Left cardiac atrium (tissue), 4 donors: ENCODE results near the gene FAM89B. TPM values are rescaled to one million over a fixed set of nuclear protein-coding genes. Genes with fewer than 3 reads are reported as not detected.

Source experiments
- ATAC-seq, 2 donors: fragments of 200-7000 bp; cut with Tn5 transposase; one replicate each; pipeline ENCODE4 v1.9.1; 2020; ENCODE audit warnings: mild to moderate bottlenecking in 2 of 2, moderate library complexity in 2 of 2
- DNase-seq: peaks from one replicate; pipeline ENCODE4 v3.0.0-alpha.2; 2020
- intact Hi-C, 2 donors: fragments of 100-400 bp; cut with DNase I; formaldehyde crosslinking; loops; one replicate each; pipeline versions ENCODE4 v1.14.1 to v1.15.1; 2022 to 2023
- total RNA-seq, 2 donors: library from RNA; stranded (reverse); fragmentation: NEBNext Ultra II Directional; extraction: Animal tissue kit (Norgen Biotek cat#: 25700); gene quantifications; one replicate each; pipeline ENCODE4 v1.2.1, GENCODE V29; 2021
- donor health status: DM: no; HTN: yes; CAD: no.
- donor health status: DM: no; HTN: yes; CAD: no; lungs with severe emphysema.
- donor health status: DM: yes; HTN: yes; CAD: no.
- donor health status: Dilated cardiomyopathy.

FAM89B gene
- total RNA-seq, 2 donors from 2014 or later = 33.5 to 34.5 TPM

DNA sequence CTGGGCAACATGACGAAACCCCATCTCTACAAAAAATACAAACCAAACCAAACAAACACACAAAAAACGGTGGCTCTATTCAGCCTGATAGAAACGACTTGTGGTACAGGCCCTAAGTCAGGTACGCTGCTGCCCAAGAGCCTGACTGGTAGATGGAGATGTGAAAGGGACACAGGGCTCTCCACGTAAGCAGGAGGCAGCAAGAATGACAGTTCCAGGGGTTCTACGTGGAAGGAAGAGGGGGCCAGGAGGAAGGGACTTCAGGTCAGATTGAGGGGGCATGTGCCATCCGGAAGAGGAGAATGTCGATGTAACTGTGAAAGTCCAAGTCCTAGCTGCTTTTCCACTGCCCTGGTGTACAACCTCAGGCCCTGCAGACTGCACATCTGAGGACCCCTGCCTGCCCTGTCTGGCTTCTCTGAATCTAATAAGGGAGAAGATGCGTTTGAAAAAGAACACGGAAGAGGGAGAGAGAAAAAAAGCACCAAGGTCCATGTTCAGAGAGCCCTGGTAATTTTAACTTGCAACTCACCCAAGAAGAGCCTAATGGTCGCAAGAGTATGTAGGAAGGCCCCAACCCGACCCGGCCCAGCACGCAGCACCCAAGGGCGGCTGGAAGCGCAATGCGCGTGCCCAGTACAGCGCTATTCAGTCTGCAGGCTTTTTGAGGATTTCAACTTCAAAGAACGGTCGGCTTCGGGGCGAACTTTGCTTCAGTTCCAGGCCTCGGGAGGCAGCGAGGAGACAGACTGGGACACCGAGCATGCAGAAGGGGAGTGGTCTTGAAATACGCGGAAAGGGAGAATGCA is 3.0 kb upstream of the FAM89B start:
- peak; percentile 16 to 21 for ATAC-seq
- intact Hi-C loops = no loop called here
- no peak for DNase-seq

DNA sequence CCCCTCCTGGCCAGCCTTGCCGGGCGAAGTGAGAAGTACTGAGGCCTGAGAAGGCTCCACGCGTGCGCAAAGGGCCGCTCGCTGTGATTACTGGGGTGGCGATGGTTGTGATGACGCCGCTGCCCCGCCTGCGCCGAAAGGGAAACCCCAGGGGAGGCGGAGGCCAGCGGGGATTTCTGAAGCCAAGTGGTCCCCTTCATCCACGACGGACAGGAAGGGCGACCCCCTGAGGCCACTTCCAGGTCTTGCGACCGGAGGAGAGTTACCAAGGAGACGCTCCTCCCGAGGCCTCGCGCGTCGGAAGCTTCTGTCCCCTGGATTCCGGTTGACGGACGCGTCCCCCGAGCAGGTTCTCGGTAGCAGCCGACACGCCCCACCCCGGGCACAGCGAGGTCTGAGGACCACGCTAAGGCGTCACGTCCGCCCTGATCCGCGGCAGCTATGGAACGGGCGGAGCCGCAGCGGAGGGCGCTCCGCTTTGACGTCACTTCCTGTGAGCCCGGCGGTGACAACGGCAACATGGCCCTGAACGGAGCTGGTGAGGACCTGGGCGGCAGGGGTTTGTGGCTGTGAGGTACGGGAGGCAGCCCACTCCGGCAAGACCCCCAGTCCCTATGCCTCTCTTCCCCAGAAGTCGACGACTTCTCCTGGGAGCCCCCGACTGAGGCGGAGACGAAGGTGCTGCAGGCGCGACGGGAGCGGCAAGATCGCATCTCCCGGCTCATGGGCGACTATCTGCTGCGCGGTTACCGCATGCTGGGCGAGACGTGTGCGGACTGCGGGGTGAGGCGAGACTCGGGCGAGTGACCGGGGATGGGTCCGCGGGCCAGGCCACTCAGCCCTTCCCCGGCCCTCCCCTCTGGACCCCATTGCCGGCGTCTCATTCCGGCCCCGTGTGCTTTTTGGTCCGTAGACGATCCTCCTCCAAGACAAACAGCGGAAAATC is 2.1 kb upstream of the FAM89B start, which contains the start of gene ZNRD2:
Gene ZNRD2, plus strand, starts transcription at position 505 of the 946 bp plus-strand sequence. Its CDS starts 15 bp downstream, at position 520.
- intact Hi-C loops = no loop called here
- ATAC-seq = peak; percentile 87 to 88

DNA sequence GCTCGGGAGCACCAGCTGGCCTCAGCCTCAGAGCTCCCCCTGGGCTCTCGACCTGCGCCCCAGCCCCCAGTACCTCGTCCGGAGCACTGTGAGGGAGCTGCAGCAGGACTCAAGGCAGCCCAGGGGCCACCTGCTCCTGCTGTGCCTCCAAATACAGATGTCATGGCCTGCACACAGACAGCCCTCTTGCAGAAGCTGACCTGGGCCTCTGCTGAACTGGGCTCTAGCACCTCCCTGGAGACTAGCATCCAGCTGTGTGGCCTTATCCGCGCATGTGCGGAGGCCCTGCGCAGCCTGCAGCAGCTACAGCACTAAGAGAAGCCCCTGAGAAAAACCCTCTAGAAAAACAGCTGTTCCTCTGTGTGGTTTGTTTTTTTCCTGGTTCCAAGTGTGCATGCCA is 918 bp upstream of the FAM89B start:
- no peak for ATAC-seq
- intact Hi-C loops = no loop called here

More for the DNA sequence above, 2.1 kb upstream of the FAM89B start, which contains the start of gene ZNRD2:
- peak; percentile 99 for DNase-seq

DNA sequence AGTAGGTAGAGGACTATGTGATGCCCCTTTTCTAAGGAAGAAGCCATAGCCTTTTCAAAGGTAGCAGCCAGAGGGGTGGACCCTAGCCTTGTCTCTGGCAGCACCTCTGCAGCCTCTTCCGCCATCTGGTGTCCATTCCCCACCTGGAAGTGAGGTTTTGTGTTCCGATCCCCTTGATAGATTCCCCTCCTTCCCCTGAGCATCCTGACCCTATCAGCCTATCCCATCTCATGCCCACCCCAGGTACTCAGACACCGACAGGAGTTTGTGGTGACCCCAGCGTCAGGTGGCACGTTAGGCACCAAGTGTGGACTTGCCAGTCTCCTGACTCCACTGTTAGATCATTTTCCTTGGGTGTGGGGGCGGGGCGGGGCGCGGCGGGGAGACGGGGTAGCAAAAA is 398 bp upstream of the FAM89B start:
- ATAC-seq (no peak), DNase-seq (no peak)
- intact Hi-C loops = no loop called here

More for the DNA sequence above, 918 bp upstream of the FAM89B start:
- DNase-seq = no peak

DNA sequence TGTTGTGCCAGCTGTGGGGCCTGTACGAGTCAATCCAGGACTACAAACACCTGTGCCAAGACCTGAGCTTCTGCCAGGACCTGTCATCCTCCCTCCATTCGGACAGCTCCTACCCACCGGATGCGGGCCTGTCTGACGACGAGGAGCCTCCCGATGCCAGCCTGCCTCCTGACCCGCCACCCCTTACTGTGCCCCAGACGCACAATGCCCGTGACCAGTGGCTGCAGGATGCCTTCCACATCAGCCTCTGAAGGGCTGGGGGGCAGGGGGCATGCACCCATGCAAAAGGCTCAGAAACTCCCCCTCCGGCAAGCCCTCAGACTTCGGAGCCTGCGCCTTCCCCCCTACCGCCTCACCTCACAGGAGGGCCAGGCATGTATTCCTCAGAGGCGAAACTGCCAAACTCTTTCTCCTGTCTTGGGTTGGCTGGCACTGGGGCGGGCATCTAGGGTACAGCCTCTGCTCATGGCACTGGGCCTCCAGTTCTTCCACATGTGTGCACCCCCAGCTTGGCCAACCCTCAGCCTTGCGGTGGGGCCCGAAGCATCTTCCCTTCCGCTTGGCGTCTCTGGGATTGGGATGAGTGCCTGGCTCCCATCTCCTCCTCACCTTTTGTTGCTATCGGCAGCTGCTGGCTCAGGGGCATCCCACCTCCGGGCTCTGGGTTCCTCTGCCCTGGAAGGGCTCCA is 1.2 kb downstream of the FAM89B start:
- intact Hi-C loops = no loop called here
- ATAC-seq (no peak), DNase-seq (no peak)

DNA sequence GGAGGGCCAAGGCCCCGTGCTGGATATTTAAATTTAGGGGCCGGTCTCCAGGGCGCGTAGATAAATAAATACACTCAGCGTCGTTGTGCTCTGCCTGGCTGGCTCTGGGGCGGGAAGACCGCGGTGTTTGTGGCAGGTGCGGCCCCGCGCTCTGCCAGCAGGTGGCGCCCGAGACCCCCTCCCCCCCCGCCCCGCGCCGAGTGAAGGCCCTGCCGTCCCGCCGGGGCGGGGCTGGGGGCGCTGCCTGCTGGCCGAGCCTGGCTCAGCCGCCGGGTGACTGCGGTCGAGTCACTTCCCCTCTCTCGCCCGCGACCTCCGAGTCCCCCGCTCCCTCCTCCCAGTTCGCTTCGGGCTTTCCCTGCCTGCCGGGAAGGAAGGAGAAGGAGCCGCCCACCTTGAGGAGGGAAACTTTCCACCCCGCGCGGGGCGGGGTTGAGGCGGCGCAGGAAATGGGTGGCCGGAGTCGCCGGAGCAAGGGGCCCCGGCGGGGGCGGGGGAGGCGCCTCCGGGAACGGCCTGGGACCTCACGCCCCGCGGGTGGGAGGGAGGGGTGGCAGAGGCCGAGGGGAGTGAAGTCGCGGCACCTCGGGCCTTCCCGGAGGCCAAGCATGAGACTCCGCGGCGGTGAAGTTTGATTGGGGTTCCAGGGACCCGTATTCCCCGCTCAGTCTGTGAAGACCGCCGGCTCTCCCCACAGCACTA is 1.9 kb downstream of the FAM89B start:
- DNase-seq = peak; percentile 96
- intact Hi-C loops = no loop called here
- peak; percentile 48 to 65 for ATAC-seq

DNA sequence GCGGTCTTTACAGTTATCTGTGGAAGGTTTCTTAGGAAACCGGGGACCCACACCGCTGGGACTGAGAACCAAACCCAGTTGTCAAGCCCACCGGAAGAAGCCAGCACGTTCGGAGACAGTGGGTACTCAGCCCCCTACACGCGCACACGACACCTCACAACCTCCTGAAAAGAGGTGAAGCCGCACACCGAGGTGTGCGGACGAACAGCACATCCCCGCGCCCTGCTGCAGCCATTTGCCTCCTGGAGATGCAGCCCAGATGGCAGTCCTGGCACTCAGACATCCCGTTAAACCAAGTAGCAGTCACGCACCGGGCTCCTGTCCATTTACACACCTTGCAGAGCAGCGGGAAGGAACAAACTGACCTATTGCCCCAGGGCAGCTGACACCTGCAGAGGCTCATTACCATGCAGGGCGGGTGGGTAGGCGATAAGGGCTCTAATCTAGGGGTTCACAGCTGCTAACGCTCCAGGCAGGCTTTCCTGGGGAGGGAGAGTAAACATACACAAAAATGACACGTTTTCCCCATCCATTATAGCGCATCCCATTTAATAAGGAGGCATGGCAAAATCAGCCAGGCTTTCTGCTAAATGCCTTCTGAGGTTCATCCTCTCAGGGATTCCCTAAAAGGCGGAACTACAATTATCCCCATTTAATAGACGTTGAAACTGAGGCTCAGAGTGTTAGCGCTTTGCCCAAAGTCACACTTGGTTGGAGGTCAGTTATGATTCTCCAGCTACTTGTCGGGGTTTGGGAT is 2.7 kb downstream of the FAM89B start:
- ATAC-seq (no peak), DNase-seq (no peak)
- intact Hi-C loops = loop anchor here in 1 of 2 donors (5.0 kb wide), 1 partner anchor 37 kb away; the partner anchor contains the start of gene MAP3K11

DNA sequence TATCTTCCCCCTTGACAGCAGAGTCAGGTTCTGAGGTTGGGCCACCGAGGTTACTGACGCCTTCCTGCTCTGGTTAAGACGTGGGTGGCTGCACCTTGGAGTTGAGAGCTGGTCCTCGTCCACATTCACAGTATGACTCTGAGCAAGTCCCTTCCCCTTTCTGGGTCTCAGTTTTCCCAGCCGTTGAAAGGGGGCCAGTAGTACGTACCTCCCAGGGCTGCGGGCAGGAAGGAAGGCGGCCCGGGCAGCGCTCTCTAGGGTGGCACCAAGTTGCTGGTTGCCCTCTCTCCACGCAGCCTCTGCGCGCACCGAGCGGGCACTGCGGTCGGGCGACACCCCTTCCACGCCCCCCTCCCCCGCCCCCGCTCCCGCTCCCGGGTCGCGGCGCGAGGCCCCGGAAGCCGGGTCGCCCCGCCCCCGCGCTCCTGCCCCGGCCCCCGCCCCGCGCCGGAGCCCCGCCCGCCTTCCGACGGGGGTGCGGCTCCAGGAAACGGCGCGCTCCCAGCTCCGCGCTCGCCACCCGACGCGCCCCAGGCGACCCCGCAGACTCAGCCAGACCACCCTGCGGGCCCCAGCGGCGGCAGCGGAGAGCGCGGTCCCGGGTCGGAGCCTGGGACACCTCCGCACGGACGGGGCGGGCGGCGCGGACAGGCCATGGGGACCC is 3.4 kb downstream of the FAM89B start, which contains the start of gene EHBP1L1:
Gene EHBP1L1, plus strand, starts transcription at position 486 of the 664 bp plus-strand sequence. CDS start 250 bp downstream, outside the sequence.
- intact Hi-C loops = loop anchor here in 1 of 2 donors (5.0 kb wide), 1 partner anchor 37 kb away; the partner anchor contains the start of gene MAP3K11
- DNase-seq (peak; percentile 80), ATAC-seq (peak; percentile 15 to 39)

DNA sequence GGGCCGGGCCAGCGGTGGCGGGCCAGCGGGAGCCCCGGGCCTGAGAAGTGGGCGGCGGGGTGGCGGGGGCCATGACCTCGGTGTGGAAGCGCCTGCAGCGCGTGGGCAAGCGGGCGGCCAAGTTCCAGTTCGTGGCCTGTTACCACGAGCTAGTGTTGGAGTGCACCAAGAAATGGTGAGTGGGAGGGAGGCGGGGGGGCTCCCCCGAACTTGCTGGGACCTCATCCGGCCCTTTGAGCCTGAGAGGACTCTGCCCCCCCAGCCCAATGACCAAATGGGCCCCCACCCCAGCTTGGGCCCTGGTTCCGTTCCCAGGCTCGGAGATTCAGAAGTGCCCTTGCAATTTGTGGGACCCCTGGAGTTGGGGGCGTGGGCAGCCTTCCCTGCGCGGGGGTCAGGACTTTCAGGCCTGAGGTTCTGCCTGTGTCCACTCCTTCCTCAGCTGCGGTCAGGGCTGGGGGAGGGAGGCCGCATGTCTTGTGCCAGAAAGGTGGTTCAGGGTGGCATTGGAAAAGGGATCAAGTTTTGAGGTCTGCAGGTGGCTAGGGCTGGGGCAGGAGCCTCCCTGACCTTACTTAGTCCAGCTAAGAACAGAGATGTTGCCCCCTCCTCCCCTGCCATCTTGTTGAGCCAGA is 4.0 kb downstream of the FAM89B start:
- intact Hi-C loops = loop anchor here in 1 of 2 donors (5.0 kb wide), 1 partner anchor 36 kb away; the partner anchor contains the start of gene MAP3K11
- DNase-seq = peak; percentile 59
- no peak for ATAC-seq

DNA sequence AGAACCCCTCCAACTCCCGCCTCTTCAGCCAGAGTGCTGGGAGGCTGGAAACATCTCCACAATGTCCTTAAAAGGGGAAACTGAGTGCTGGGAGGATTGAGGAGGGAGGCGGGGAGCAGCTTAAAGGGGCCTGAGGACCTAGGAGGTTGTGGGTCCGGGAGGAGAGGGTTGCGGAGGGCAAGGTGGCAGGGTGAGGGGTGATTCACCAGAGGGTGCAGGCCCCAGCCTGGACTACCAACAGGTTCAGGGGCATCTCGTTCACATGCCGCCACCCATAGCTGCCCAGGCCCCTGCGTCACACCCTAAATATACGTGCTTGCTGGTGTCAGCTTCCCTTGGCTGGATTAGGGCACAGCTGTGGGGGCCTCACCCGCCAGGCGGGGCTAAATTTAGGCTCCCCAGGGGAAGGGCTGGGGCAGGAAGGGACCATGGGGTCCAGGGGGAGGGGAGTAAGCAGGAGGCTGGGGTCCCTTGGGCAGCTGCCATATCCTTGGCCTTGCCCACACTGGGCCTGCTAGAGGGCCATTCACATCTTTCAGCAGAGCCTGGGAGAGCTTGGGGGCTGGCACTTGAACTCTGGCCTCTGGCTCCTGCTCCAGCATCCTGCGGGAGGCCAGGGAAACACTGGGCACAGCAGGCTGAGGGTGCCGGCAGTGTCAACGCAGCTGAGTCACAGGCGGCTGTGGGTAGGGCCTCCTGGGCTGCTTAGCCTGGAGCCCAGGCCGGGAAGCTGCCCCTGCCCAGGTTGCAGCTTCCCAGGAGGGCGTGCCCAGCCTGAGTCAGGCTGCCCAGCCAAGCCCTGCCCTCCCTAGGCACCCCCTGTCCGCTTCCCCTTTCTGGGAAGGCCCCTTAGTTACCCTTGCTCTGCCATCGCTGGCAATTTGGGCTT is 4.8 kb downstream of the FAM89B start:
- intact Hi-C loops = loop anchor here in 1 of 2 donors (5.0 kb wide), 1 partner anchor 35 kb away; the partner anchor contains the start of gene MAP3K11
- DNase-seq = peak; percentile 84
- ATAC-seq = peak; percentile 14 to 61

DNA sequence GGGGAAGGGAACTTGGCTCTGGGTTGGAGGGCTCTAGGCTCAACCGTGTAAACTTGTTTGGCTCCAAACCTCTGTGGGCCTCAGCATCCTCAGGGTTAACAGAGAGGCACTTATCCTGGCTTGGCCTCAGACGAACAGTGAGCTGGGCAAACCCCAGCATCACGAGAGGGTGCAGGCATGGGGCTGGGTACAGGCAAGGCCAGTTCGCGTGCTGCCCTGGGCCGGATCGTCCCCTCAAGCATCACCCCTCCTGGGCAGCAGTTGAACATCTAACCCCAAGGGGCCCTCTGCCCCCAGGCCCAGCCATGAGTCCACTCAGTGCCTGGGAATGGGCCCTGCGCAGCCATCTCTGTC is 5.4 kb downstream of the FAM89B start:
- intact Hi-C loops = loop anchor here in 1 of 2 donors (5.0 kb wide), 1 partner anchor 35 kb away; the partner anchor contains the start of gene MAP3K11
- DNase-seq (no peak), ATAC-seq (no peak)

DNA sequence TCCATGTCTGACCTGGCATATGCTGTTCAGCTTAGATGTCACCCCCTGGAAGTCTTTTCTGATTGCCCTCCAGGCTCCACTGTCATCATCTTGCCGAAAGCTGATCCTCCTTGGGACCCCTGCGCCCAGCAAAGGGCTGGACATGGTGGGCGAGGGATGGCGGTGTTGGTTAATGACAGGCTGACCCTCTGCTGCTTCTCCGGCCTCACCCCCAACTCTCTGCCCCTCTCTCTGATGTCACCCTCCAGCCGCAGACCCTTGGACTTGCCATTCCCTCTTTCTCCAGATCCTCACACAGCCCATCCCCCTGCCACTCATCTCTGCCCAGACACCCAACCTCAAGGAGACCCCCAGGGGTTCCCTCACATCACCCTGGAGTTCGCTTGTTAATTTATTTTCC is 5.8 kb downstream of the FAM89B start:
- ATAC-seq (no peak), DNase-seq (no peak)
- intact Hi-C loops = loop anchor here in 1 of 2 donors (5.0 kb wide), 1 partner anchor 34 kb away; the partner anchor contains the start of gene MAP3K11

DNA sequence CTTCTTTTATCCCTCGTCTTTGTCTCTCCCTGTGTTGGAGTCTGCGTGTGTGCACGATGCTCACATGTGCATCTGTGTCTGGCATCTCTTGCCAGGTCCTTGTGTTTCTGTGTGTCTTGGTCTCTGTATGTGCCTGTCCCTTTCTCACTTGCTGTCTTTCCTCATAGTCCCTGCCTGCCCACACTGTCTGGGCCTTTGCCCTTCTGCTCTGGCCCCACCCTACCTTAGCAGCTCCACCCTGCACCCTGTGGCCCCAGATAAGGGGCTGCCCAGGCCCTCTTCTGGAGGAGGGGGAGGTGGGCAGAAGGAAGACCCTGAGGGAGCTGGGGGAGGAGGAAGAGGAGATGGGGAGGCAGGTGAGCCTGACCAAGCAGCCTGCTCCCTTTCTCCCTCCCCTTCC is 6.3 kb downstream of the FAM89B start:
- DNase-seq (no peak), ATAC-seq (no peak)
- intact Hi-C loops = loop anchor here in 1 of 2 donors (5.0 kb wide), 1 partner anchor 34 kb away; the partner anchor contains the start of gene MAP3K11

DNA sequence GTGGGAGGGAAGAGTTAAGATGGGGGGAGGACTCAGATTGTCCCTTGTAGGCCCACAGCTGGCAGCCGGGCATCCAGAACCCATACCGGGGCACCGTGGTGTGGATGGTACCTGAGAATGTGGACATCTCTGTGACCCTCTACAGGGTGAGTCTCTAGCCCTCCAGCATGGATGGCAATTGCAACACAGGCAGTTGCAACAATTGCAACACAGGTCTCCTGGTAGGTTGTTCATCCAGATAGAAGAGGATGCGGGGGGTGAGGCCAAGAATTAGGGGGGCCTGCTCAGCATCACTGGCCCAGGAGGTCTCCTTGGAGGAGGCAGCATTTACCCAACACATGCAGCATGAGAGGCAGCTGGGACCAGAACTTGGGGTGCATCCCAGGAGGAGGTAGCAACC is 7.0 kb downstream of the FAM89B start:
- DNase-seq = no peak
- no peak for ATAC-seq
- intact Hi-C loops = loop anchor here in 1 of 2 donors (5.0 kb wide), 1 partner anchor 33 kb away; the partner anchor contains the start of gene MAP3K11

DNA sequence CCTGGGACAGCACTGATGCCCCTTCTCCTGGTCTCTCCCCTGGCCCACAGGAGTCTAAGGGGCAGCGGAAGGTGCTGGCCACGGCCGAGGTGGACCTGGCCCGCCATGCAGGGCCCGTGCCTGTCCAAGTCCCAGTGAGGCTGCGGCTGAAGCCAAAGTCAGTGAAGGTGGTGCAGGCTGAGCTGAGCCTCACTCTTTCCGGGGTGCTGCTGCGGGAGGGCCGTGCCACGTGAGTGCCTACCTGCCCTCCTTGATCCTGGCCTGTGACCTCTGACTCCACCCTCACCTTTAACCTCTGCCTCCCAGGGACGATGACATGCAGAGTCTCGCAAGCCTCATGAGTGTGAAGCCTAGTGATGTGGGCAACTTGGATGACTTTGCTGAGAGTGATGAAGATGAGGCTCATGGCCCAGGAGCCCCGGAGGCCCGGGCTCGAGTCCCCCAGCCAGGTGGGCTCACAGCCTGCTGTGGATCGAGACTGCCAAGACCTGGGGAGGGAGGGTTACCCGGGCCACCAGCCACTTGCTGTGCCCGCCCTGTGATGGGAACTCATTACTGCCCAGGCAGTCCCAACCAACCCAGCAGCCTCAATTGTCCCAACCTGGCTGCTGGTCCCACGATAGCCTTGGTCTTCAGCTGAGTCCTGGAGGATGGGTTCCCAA is 7.8 kb downstream of the FAM89B start:
- ATAC-seq (no peak), DNase-seq (no peak)
- intact Hi-C loops = no loop called here
